HEK293T (cell line): ENCODE measurements around the gene INS.

ENCODE experiments used
- ARNT ChIP-seq: fragments of 450-650 bp; IDR thresholded peaks from 2 replicates; pipeline ENCODE4 v1.6.1; 2017; ENCODE audit warnings: mild to moderate bottlenecking
- FOXA1 ChIP-seq: fragments of 450-650 bp; IDR thresholded peaks from 2 replicates; pipeline ENCODE4 v1.6.1; 2016; ENCODE audit warnings: mild to moderate bottlenecking
- FOXK2 ChIP-seq: fragments of 450-650 bp; IDR thresholded peaks from 2 replicates; pipeline ENCODE4 v1.6.1; 2016; ENCODE audit warnings: mild to moderate bottlenecking
- L3MBTL2 ChIP-seq: fragments of 450-650 bp; conservative IDR thresholded peaks from 2 replicates; pipeline ENCODE4 v1.6.1; 2016; ENCODE audit warnings: mild to moderate bottlenecking
- PKNOX1 ChIP-seq: fragments of 450-650 bp; IDR thresholded peaks from 2 replicates; pipeline ENCODE4 v1.6.1; 2016
- SP1 ChIP-seq: fragments of 450-650 bp; IDR thresholded peaks from 2 replicates; pipeline ENCODE4 v1.6.1; 2017
- SUZ12 ChIP-seq: fragments of 450-650 bp; IDR thresholded peaks from 2 replicates; pipeline ENCODE4 v1.6.1; 2016; ENCODE audit warnings: mild to moderate bottlenecking
- TARDBP ChIP-seq: fragments of 450-650 bp; IDR thresholded peaks from 2 replicates; pipeline ENCODE4 v1.6.1; 2016
- ZNF384 ChIP-seq: fragments of 450-650 bp; IDR thresholded peaks from 2 replicates; pipeline ENCODE4 v1.6.1; 2016

- TF ChIP-seq SUZ12: no peak
- TF ChIP-seq SP1: no peak
- TF ChIP-seq FOXA1: no peak
- no peak for TF ChIP-seq ZNF384
- TF ChIP-seq ARNT: no peak
- TF ChIP-seq TARDBP: no peak
- no peak for TF ChIP-seq PKNOX1
- no peak for TF ChIP-seq FOXK2
- no peak for TF ChIP-seq L3MBTL2
Measured at GRCh38 chr11:2191883-2192282, 30.9 kb upstream of the INS start.
